Osteoblast (primary cell): ENCODE data around the gene MUC21. TPM values are rescaled to one million over a fixed set of nuclear protein-coding genes. Genes with fewer than 3 reads are reported as not detected.

ENCODE experiments used
- DNase-seq: peaks from one replicate; pipeline ENCODE4 v3.0.0; 2011; ENCODE audit warnings: low spot score, mixed read lengths; ENCODE audit not compliant: insufficient read length; ENCODE audit errors: missing footprints
- H2AFZ ChIP-seq: 2 replicates; pipeline ENCODE4 v1.6.0; 2011; ENCODE audit warnings: mild to moderate bottlenecking, low read length
- H3K27ac ChIP-seq: 2 replicates; pipeline ENCODE4 v1.5.1; 2011; ENCODE audit warnings: mild to moderate bottlenecking, low read depth, low read length, moderate library complexity
- H3K27me3 ChIP-seq: 2 replicates; pipeline ENCODE4 v1.6.0; 2012; ENCODE audit warnings: mild to moderate bottlenecking, control low read depth, inconsistent platforms, low read length, moderate library complexity; ENCODE audit not compliant: insufficient read depth
- H3K36me3 ChIP-seq: 2 replicates; pipeline ENCODE4 v1.5.1; 2011; ENCODE audit warnings: mild to moderate bottlenecking, low read length, control low read depth, moderate library complexity; ENCODE audit not compliant: insufficient read depth
- H3K4me1 ChIP-seq: 2 replicates; pipeline ENCODE4 v1.5.1; 2011; ENCODE audit warnings: mild to moderate bottlenecking, low read length, control low read depth, moderate library complexity; ENCODE audit not compliant: insufficient read depth
- H3K4me2 ChIP-seq: 2 replicates; pipeline ENCODE4 v1.6.0; 2011; ENCODE audit warnings: mild to moderate bottlenecking, low read length; ENCODE audit not compliant: insufficient read depth
- H3K4me3 ChIP-seq: fragments of 200-600 bp; sonication (generic); 3 replicates; pipeline ENCODE4 v1.5.1; 2012; ENCODE audit warnings: mild to moderate bottlenecking, low read length, inconsistent platforms; ENCODE audit not compliant: insufficient read depth
- H3K79me2 ChIP-seq: 2 replicates; pipeline ENCODE4 v1.6.0; 2012; ENCODE audit warnings: mild to moderate bottlenecking, low read length, control low read depth, inconsistent platforms; ENCODE audit not compliant: insufficient read depth
- H3K9me3 ChIP-seq: 2 replicates; pipeline ENCODE4 v1.5.1; 2011; ENCODE audit warnings: low read depth, low read length, control low read depth
- H4K20me1 ChIP-seq: 2 replicates; pipeline ENCODE4 v1.6.0; 2012; ENCODE audit warnings: mild to moderate bottlenecking, low read length, control low read depth; ENCODE audit not compliant: insufficient read depth
- total RNA-seq: library from RNA; depleted of rRNA; stranded (reverse); fragments of >200 nt; gene quantifications from 2 replicates; pipeline ENCODE4 v1.2.3, GENCODE V29; 2012
- TF ChIP-seq, protein P1 (sequence below): IDR thresholded peaks from 2 replicates; pipeline ENCODE4 v1.5.1; 2011; ENCODE audit warnings: mild to moderate bottlenecking, low read depth, low read length, moderate library complexity; ENCODE audit errors: extremely low read depth

MUC21 gene
- total RNA-seq: not detected in 2 replicates

DNA sequence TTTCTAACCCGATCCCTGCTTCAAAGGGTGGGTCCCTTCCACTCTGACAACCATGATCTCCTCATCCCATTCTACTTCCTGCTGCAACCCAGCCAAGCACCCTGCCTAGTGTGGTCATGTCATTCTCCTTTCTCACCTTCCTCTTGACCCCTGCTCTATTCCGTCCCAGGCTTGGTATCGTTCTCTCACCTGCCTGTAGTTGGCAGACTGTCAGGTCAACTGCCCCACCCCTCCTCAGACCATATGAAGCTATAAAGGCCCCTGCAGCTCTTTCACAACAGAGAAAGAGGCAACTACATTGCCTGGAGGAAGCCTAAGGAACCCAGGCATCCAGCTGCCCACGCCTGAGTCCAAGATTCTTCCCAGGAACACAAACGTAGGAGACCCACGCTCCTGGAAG, at the start of gene MUC21:
MUC21 (plus strand) TSS at position 280 of the 400 bp plus-strand sequence. CDS start 241 bp downstream, outside the sequence.
- Histone ChIP-seq H3K4me3 (peak within 1 kb of the TSS; percentile 59), H3K9me3 (no peaks in the 10 kb centered on the region), H3K36me3 (no peaks in the 10 kb centered on the region), H3K4me2 (peak within 1 kb of the TSS; percentile 84), H3K4me1 (peaks cover 10% of the 10 kb centered on the region), H3K27me3 (peaks cover 15% of the 10 kb centered on the region), H2AFZ (peak within 1 kb of the TSS; percentile 76), H3K27ac (no peak within 1 kb of the TSS), H3K79me2 (no peaks in the 10 kb centered on the region), H4K20me1 (no peaks in the 10 kb centered on the region)
- no peak for DNase-seq
- TF ChIP-seq, protein P1, sequence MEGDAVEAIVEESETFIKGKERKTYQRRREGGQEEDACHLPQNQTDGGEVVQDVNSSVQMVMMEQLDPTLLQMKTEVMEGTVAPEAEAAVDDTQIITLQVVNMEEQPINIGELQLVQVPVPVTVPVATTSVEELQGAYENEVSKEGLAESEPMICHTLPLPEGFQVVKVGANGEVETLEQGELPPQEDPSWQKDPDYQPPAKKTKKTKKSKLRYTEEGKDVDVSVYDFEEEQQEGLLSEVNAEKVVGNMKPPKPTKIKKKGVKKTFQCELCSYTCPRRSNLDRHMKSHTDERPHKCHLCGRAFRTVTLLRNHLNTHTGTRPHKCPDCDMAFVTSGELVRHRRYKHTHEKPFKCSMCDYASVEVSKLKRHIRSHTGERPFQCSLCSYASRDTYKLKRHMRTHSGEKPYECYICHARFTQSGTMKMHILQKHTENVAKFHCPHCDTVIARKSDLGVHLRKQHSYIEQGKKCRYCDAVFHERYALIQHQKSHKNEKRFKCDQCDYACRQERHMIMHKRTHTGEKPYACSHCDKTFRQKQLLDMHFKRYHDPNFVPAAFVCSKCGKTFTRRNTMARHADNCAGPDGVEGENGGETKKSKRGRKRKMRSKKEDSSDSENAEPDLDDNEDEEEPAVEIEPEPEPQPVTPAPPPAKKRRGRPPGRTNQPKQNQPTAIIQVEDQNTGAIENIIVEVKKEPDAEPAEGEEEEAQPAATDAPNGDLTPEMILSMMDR: no peak

DNA sequence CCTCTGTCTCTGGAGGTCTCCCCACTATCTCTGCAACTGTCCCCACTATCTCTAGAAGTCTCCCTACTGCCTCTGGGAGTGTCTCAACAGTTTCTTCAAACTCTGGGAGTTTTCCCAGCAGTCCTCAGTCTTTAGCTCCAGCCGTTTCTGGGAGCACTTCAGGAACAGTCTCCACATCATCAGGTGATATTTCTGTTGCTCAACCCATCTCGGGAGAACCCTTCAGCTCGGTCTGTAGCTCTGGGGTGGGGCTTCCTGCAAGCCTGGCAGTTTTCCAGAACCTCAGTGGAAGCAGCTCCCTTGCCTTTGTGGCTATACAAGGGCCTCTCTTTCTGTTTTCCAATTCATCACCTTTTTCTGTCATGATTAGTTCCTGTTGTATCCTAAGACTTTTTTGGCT, 48.5 kb upstream of the MUC21 start:
- no peaks in the 10 kb centered on the region for H4K20me1 ChIP-seq
- no peaks in the 10 kb centered on the region for H3K79me2 ChIP-seq
- TF ChIP-seq, protein P1: no peak
- peaks cover 9% of the 10 kb centered on the region for H3K27me3 ChIP-seq
- no peaks in the 10 kb centered on the region for H3K36me3 ChIP-seq
- no peak overlapping the region for H3K27ac ChIP-seq
- no peak overlapping the region for H2AFZ ChIP-seq
- no peak overlapping the region for H3K4me2 ChIP-seq
- no peak overlapping the region for H3K4me3 ChIP-seq
- H3K9me3 ChIP-seq: no peaks in the 10 kb centered on the region
- H3K4me1 ChIP-seq: no peaks in the 10 kb centered on the region
- DNase-seq: no peak

DNA sequence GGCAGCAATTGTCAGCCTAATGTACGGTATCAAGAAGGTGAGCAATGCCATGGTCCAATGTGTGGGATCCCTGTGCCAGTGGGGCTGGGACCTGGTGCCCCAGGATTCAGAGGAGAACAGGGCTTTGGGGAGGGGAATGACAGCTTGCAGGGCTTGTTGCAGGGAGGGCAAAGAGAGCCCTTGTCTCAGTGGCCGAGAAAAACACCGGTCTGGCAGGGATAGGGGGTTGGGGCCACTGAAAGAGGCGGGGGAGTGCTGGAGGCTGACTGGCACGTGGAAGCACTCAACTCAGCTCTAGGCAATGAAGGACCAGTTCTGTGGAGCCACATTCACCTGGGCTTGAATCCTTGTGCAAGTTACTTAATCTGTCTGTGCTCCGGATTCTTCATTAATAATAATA, 46.3 kb upstream of the MUC21 start:
- peaks cover 4% of the 10 kb centered on the region for H3K4me1 ChIP-seq
- H3K27ac ChIP-seq: no peak overlapping the region
- no peak overlapping the region for H3K4me3 ChIP-seq
- TF ChIP-seq, protein P1: no peak
- H4K20me1 ChIP-seq: no peaks in the 10 kb centered on the region
- no peaks in the 10 kb centered on the region for H3K9me3 ChIP-seq
- H3K4me2 ChIP-seq: no peak overlapping the region
- peaks cover 21% of the 10 kb centered on the region for H3K27me3 ChIP-seq
- DNase-seq: no peak
- H3K36me3 ChIP-seq: no peaks in the 10 kb centered on the region
- no peak overlapping the region for H2AFZ ChIP-seq
- H3K79me2 ChIP-seq: no peaks in the 10 kb centered on the region

- TF ChIP-seq, protein P1: no peak
- no peak for DNase-seq
- Histone ChIP-seq H3K27ac (no peak overlapping the region), H3K9me3 (no peaks in the 10 kb centered on the region), H3K4me2 (no peak overlapping the region), H3K4me3 (no peak overlapping the region), H4K20me1 (no peaks in the 10 kb centered on the region), H2AFZ (no peak overlapping the region), H3K36me3 (no peaks in the 10 kb centered on the region), H3K27me3 (peaks cover 21% of the 10 kb centered on the region), H3K4me1 (peaks cover 8% of the 10 kb centered on the region), H3K79me2 (no peaks in the 10 kb centered on the region)
Measured at GRCh38 chr6:30938730-30939129, 44.8 kb upstream of the MUC21 start.
